Tibial nerve (tissue), 3 donors: ENCODE results near the gene SMAD5.

Experiments
- CTCF ChIP-seq, 5 experiments: fragments of 200-600 bp in 3 of 5; fragments of 450-650 bp in 2 of 5; sonication (generic) in 3 of 5; IDR thresholded peaks; one replicate each; pipeline ENCODE4 v1.5.1; 2016 to 2019; ENCODE audit warnings: antibody characterized with exemption in 5 of 5, mild to moderate bottlenecking in 3 of 5, moderate library complexity in 2 of 5
- POLR2A ChIP-seq, 2 donors: fragments of 450-650 bp; IDR thresholded peaks; one replicate each; pipeline ENCODE4 v1.6.1; 2017; ENCODE audit warnings: antibody characterized with exemption in 2 of 2, mild to moderate bottlenecking in 2 of 2, moderate library complexity in 2 of 2

- no peak for TF ChIP-seq CTCF (IDR thresholded peaks at IDR 0.05)
- TF ChIP-seq POLR2A (IDR thresholded peaks at IDR 0.05), result no peak
These were observed 29.4 kb downstream of the SMAD5 start for GRCh38 chr5:136162008-136162407.
